Neural cell (in vitro differentiated cells): ENCODE measurements around the gene TXK.

Source experiments
- EP300 ChIP-seq: fragments of 450-650 bp; conservative IDR thresholded peaks from 2 replicates; pipeline ENCODE4 v1.6.1; 2014; ENCODE audit warnings: antibody characterized with exemption, mild to moderate bottlenecking, moderate library complexity; ENCODE audit not compliant: poor library complexity, severe bottlenecking
- EZH2 ChIP-seq: fragments of 200-600, 300-800 bp; shearing (Covaris generic), sonication (generic); IDR thresholded peaks from 2 replicates; pipeline ENCODE4 v1.6.1; 2014; ENCODE audit warnings: antibody characterized with exemption, low read length, borderline replicate concordance, mild to moderate bottlenecking; ENCODE audit not compliant: insufficient read depth, poor library complexity, severe bottlenecking
- POLR2AphosphoS5 ChIP-seq: IDR thresholded peaks from 2 replicates; pipeline ENCODE4 v1.6.1; 2012
- RAD21 ChIP-seq: fragments of 450-650 bp; conservative IDR thresholded peaks from 2 replicates; pipeline ENCODE4 v1.6.1; 2014; ENCODE audit warnings: antibody characterized with exemption, mild to moderate bottlenecking, moderate library complexity
- TAF1 ChIP-seq: IDR thresholded peaks from 2 replicates; pipeline ENCODE4 v1.6.1; 2012; ENCODE audit warnings: low read depth
- TF ChIP-seq, protein P1 (sequence below): fragments of 450-650 bp; IDR thresholded peaks from 2 replicates; pipeline ENCODE4 v1.5.1; 2014; ENCODE audit warnings: antibody characterized with exemption, mild to moderate bottlenecking, moderate library complexity; ENCODE audit not compliant: poor library complexity, severe bottlenecking
- TF ChIP-seq, protein P2 (sequence below): IDR thresholded peaks from 2 replicates; pipeline ENCODE4 v1.6.1; 2012; ENCODE audit warnings: borderline replicate concordance

DNA sequence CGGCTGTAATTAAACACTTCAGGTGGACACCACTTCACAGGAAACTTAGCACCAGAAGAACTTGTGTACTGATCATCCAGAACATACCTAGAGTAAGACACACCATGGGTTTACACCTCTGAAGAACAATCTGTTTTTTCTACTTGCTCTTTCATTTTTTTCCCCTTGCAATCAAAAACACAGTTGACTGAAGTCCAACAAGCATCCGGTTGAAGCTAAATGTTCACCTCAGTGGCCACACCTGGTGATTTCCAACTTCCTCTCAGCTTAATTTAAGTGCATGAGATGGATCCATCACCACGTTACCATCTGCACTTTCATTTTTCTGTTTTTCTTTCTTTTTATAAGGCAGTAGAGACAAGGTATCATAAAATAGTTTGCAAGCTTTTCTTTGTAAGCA lies 4.9 kb upstream of the TXK start:
- TF ChIP-seq, protein P1, sequence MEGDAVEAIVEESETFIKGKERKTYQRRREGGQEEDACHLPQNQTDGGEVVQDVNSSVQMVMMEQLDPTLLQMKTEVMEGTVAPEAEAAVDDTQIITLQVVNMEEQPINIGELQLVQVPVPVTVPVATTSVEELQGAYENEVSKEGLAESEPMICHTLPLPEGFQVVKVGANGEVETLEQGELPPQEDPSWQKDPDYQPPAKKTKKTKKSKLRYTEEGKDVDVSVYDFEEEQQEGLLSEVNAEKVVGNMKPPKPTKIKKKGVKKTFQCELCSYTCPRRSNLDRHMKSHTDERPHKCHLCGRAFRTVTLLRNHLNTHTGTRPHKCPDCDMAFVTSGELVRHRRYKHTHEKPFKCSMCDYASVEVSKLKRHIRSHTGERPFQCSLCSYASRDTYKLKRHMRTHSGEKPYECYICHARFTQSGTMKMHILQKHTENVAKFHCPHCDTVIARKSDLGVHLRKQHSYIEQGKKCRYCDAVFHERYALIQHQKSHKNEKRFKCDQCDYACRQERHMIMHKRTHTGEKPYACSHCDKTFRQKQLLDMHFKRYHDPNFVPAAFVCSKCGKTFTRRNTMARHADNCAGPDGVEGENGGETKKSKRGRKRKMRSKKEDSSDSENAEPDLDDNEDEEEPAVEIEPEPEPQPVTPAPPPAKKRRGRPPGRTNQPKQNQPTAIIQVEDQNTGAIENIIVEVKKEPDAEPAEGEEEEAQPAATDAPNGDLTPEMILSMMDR = no peak
- TF ChIP-seq EZH2 (no peak), RAD21 (no peak), EP300 (no peak), TAF1 (no peak), POLR2AphosphoS5 (no peak)
- TF ChIP-seq, protein P2, sequence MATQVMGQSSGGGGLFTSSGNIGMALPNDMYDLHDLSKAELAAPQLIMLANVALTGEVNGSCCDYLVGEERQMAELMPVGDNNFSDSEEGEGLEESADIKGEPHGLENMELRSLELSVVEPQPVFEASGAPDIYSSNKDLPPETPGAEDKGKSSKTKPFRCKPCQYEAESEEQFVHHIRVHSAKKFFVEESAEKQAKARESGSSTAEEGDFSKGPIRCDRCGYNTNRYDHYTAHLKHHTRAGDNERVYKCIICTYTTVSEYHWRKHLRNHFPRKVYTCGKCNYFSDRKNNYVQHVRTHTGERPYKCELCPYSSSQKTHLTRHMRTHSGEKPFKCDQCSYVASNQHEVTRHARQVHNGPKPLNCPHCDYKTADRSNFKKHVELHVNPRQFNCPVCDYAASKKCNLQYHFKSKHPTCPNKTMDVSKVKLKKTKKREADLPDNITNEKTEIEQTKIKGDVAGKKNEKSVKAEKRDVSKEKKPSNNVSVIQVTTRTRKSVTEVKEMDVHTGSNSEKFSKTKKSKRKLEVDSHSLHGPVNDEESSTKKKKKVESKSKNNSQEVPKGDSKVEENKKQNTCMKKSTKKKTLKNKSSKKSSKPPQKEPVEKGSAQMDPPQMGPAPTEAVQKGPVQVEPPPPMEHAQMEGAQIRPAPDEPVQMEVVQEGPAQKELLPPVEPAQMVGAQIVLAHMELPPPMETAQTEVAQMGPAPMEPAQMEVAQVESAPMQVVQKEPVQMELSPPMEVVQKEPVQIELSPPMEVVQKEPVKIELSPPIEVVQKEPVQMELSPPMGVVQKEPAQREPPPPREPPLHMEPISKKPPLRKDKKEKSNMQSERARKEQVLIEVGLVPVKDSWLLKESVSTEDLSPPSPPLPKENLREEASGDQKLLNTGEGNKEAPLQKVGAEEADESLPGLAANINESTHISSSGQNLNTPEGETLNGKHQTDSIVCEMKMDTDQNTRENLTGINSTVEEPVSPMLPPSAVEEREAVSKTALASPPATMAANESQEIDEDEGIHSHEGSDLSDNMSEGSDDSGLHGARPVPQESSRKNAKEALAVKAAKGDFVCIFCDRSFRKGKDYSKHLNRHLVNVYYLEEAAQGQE = no peak
